Aorta (tissue), 5 donors: ENCODE measurements around the gene CFAP92. TPM values are rescaled to one million over a fixed set of nuclear protein-coding genes. Genes with fewer than 3 reads are reported as not detected.
"Not testable (repeated sequence)": the region's sequence is repeated elsewhere in the genome, so short reads cannot be mapped to it uniquely, and the experiment has no call there.

Experiments
- ATAC-seq: fragments of 200-7000 bp; cut with Tn5 transposase; one replicate; pipeline ENCODE4 v1.9.1; 2022; ENCODE audit warnings: moderate library complexity; ENCODE audit not compliant: low FRiP score
- DNase-seq, 2 donors: peaks; one replicate each; pipeline ENCODE4 v3.0.0-alpha.2; 2020
- H3K27ac ChIP-seq, 2 donors: one replicate each; pipeline ENCODE4 v1.5.1; 2013; ENCODE audit warnings: low read length in 2 of 2, mild to moderate bottlenecking in 2 of 2, moderate library complexity in 2 of 2, control low read depth in 1 of 2, inconsistent platforms in 1 of 2, low read depth in 1 of 2
- H3K27me3 ChIP-seq, 2 donors: one replicate each; pipeline ENCODE4 v1.6.1; 2013; ENCODE audit warnings: control low read depth in 1 of 2, low read length in 1 of 2, mild to moderate bottlenecking in 1 of 2, moderate library complexity in 1 of 2; ENCODE audit not compliant: insufficient read depth in 2 of 2, control insufficient read depth in 1 of 2
- H3K36me3 ChIP-seq, 2 donors: one replicate each; pipeline ENCODE4 v1.6.1; 2013; ENCODE audit warnings: control low read depth in 1 of 2, low read length in 1 of 2, mild to moderate bottlenecking in 1 of 2; ENCODE audit not compliant: insufficient read depth in 2 of 2, control insufficient read depth in 1 of 2
- H3K4me1 ChIP-seq, 2 donors: one replicate each; pipeline ENCODE4 v1.6.1; 2013; ENCODE audit warnings: low read length in 2 of 2, control low read depth in 1 of 2, mild to moderate bottlenecking in 1 of 2, moderate library complexity in 1 of 2; ENCODE audit not compliant: insufficient read depth in 2 of 2, control insufficient read depth in 1 of 2
- H3K4me3 ChIP-seq, 2 donors: one replicate each; pipeline ENCODE4 v1.5.1; 2013; ENCODE audit warnings: low read length in 2 of 2, control low read depth in 1 of 2, mild to moderate bottlenecking in 1 of 2
- H3K9me3 ChIP-seq: one replicate; pipeline ENCODE4 v1.6.1; 2013; ENCODE audit warnings: mild to moderate bottlenecking, low read length; ENCODE audit not compliant: control insufficient read depth
- WGBS, 2 donors: extraction: QIAGEN DNeasy Blood & Tissue Kit; methylation state at CpG; one replicate each; pipeline ENCODE4 v1.1.7; 2013; 5-methylcytosine and 5-hydroxymethylcytosine counted together
- intact Hi-C, 2 donors: fragments of 100-400 bp; cut with DNase I; formaldehyde crosslinking; loops; one replicate each; pipeline versions ENCODE4 v1.14.2 to v1.15.0; 2022
- polyA plus RNA-seq, 2 donors: library from polyadenylated mRNA; stranded (reverse); fragments of 200-250 nt; gene quantifications; one replicate each; pipeline ENCODE4 v1.2.3, GENCODE V29; 2013
- total RNA-seq, 2 donors: library from RNA; stranded (reverse); fragmentation: NEBNext Ultra II Directional; extraction: Animal tissue kit (Norgen Biotek cat#: 25700); gene quantifications; one replicate each; pipeline ENCODE4 v1.2.1, GENCODE V29; 2021
- donor health status: healthy with polysubstance abuse.
- donor health status: Bipolar disorder and iron deficiency.
- donor health status: DM: no; HTN: no; CAD: no.
- donor health status: DM: no; HTN: no; CAD: no.
- donor health status: DM: yes; HTN: yes; CAD: no.

The CFAP92 gene
- total and polyA plus RNA-seq, 4 donors = 0.62 to 1.2 TPM; not detected in 2

GRCh38 chr3:128931046-128931445, 62.8 kb downstream of the CFAP92 start:
- H3K36me3 ChIP-seq = no peaks in the 10 kb centered on the region
- ATAC-seq (no peak), DNase-seq (peak in 1 of 2 donors; percentile 21)
- H3K4me1 ChIP-seq = no peaks in the 10 kb centered on the region
- intact Hi-C loops = no loop called here
- H3K9me3 ChIP-seq = peaks cover 1% of the 10 kb centered on the region
- no peak overlapping the region for H3K4me3 ChIP-seq
- 83 to 84% methylated on average over 10 of the region's 10 CpGs for WGBS, 2 donors
- no peaks in the 10 kb centered on the region for H3K27me3 ChIP-seq
- H3K27ac ChIP-seq = no peak overlapping the region

- Histone ChIP-seq H3K36me3 (no peaks in the 10 kb centered on the region), H3K4me1 (no peaks in the 10 kb centered on the region), H3K27me3 (no peaks in the 10 kb centered on the region), H3K4me3 (no peak overlapping the region), H3K27ac (no peak overlapping the region), H3K9me3 (peaks cover 1% of the 10 kb centered on the region)
- ATAC-seq = no peak
- intact Hi-C loops = no loop called here
- WGBS, 2 donors = 86 to 92% methylated on average over 3 of the region's 3 CpGs
- DNase-seq = no peak
Measured at GRCh38 chr3:128929364-128929763, 64.5 kb downstream of the CFAP92 start.

GRCh38 chr3:128923986-128924385, 69.9 kb downstream of the CFAP92 start:
- intact Hi-C loops, H3K9me3 ChIP-seq, H3K27ac ChIP-seq, H3K4me3 ChIP-seq, H3K4me1 ChIP-seq, H3K36me3 ChIP-seq, ATAC-seq, H3K27me3 ChIP-seq: not testable (repeated sequence)
- 84 to 95% methylated on average over 6 of the region's 6 CpGs for WGBS, 2 donors
- peak in 1 of 2 donors; percentile 19 for DNase-seq

GRCh38 chr3:128923576-128923975, 70.3 kb downstream of the CFAP92 start:
- WGBS, 2 donors = 73 to 93% methylated on average over 2 of the region's 2 CpGs
- intact Hi-C loops = no loop called here
- Histone ChIP-seq H3K27me3 (no peaks in the 10 kb centered on the region), H3K27ac (no peak overlapping the region), H3K9me3 (peaks cover 1% of the 10 kb centered on the region), H3K4me3 (no peak overlapping the region), H3K4me1 (no peaks in the 10 kb centered on the region), H3K36me3 (no peaks in the 10 kb centered on the region)
- DNase-seq = no peak
- ATAC-seq = no peak

- Histone ChIP-seq H3K9me3 (peaks cover 1% of the 10 kb centered on the region), H3K36me3 (no peaks in the 10 kb centered on the region), H3K4me3 (no peak overlapping the region), H3K27ac (no peak overlapping the region), H3K4me1 (no peaks in the 10 kb centered on the region), H3K27me3 (no peaks in the 10 kb centered on the region)
- intact Hi-C loops = no loop called here
- ATAC-seq (no peak), DNase-seq (peak in 1 of 2 donors; percentile 15)
- 83 to 87% methylated on average over 10 of the region's 10 CpGs for WGBS, 2 donors
Measured at GRCh38 chr3:128922804-128923459, 70.9 kb downstream of the CFAP92 start.

- H3K36me3 ChIP-seq = peaks cover 1 to 3% of the 10 kb centered on the region in 2 donors
- DNase-seq (peak in 1 of 2 donors; percentile 1), ATAC-seq (no peak)
- no peak overlapping the region for H3K27ac ChIP-seq
- no peak overlapping the region for H3K4me3 ChIP-seq
- intact Hi-C loops = no loop called here
- no peaks in the 10 kb centered on the region for H3K9me3 ChIP-seq
- 100% methylated on average over 1 of the region's 1 CpG for WGBS, 2 donors
- H3K4me1 ChIP-seq = no peaks in the 10 kb centered on the region
- H3K27me3 ChIP-seq = no peaks in the 10 kb centered on the region
Measured at GRCh38 chr3:128919988-128920387, 73.9 kb downstream of the CFAP92 start.

- no peak overlapping the region for H3K27ac ChIP-seq
- H3K9me3 ChIP-seq = no peaks in the 10 kb centered on the region
- DNase-seq = no peak
- intact Hi-C loops = no loop called here
- H3K4me3 ChIP-seq = no peak overlapping the region
- no peaks in the 10 kb centered on the region for H3K4me1 ChIP-seq
- H3K36me3 ChIP-seq = peaks cover 3 to 7% of the 10 kb centered on the region in 2 donors
- H3K27me3 ChIP-seq = no peaks in the 10 kb centered on the region
- ATAC-seq = no peak
- WGBS, 2 donors = 44 to 49% methylated on average over 2 of the region's 2 CpGs
Measured at GRCh38 chr3:128917291-128917690, 76.6 kb downstream of the CFAP92 start.

- ATAC-seq = no peak
- Histone ChIP-seq H3K36me3 (peaks cover 3 to 7% of the 10 kb centered on the region in 2 donors), H3K9me3 (no peaks in the 10 kb centered on the region), H3K27me3 (no peaks in the 10 kb centered on the region), H3K4me1 (no peaks in the 10 kb centered on the region), H3K4me3 (no peak overlapping the region), H3K27ac (no peak overlapping the region)
- DNase-seq = peak in 1 of 2 donors; percentile 12
- 86 to 91% methylated on average over 10 of the region's 10 CpGs for WGBS, 2 donors
- intact Hi-C loops = no loop called here
Measured at GRCh38 chr3:128914966-128915645, 78.8 kb downstream of the CFAP92 start.

- peaks cover 3 to 7% of the 10 kb centered on the region in 2 donors for H3K36me3 ChIP-seq
- DNase-seq (peak in 1 of 2 donors; percentile 17), ATAC-seq (no peak)
Measured at GRCh38 chr3:128911911-128912310, 82.0 kb downstream of the CFAP92 start.

More at GRCh38 chr3:128911911-128912310, 82.0 kb downstream of the CFAP92 start:
- Histone ChIP-seq H3K4me3 (no peak overlapping the region), H3K27ac (no peak overlapping the region), H3K4me1 (no peaks in the 10 kb centered on the region), H3K27me3 (no peaks in the 10 kb centered on the region), H3K9me3 (no peaks in the 10 kb centered on the region)
- intact Hi-C loops = no loop called here
- WGBS, 2 donors = 91 to 92% methylated on average over 7 of the region's 7 CpGs
